Transverse colon (tissue), 4 donors: Measurements from ENCODE around the gene AGPAT4. TPM values are rescaled to one million over a fixed set of nuclear protein-coding genes. Genes with fewer than 3 reads are reported as not detected.

Experiments
- DNase-seq: peaks from one replicate; pipeline ENCODE4 v3.0.0-alpha.2; 2019
- H3K27ac ChIP-seq, 4 donors: fragments of 200-600 bp; sonication (generic); 2 replicates each; pipeline ENCODE4 v1.5.1; 2016 to 2018; ENCODE audit warnings: inconsistent platforms in 4 of 4
- H3K27me3 ChIP-seq: fragments of 200-600 bp; sonication (generic); 2 replicates; pipeline ENCODE4 v1.5.1; 2017; ENCODE audit warnings: inconsistent platforms
- H3K36me3 ChIP-seq, 4 donors: fragments of 200-600 bp; sonication (generic); 2 replicates each; pipeline ENCODE4 v1.5.1; 2017 to 2019; ENCODE audit warnings: inconsistent platforms in 4 of 4
- H3K4me1 ChIP-seq, 4 donors: fragments of 200-600 bp; sonication (generic); 2 replicates each; pipeline ENCODE4 v1.5.1; 2017 to 2020; ENCODE audit warnings: inconsistent platforms in 4 of 4
- H3K4me3 ChIP-seq, 4 donors: fragments of 200-600 bp; sonication (generic); 1 replicate in 1 of 4; 2 replicates in 3 of 4; pipeline versions ENCODE4 v1.5.1 to v1.6.1; 2017 to 2019; ENCODE audit warnings: inconsistent platforms in 4 of 4
- H3K9me3 ChIP-seq, 2 donors: fragments of 200-600 bp; sonication (generic); 2 replicates each; pipeline ENCODE4 v1.5.1; 2017 to 2019; ENCODE audit warnings: inconsistent platforms in 2 of 2
- EP300 ChIP-seq: sonication (generic); formaldehyde crosslinking; IDR thresholded peaks from one replicate; pipeline ENCODE4 v1.6.1; 2017; ENCODE audit warnings: antibody characterized with exemption, low read depth
- POLR2A ChIP-seq: fragments of 450-650 bp; IDR thresholded peaks from one replicate; pipeline ENCODE4 v1.6.1; 2016; ENCODE audit warnings: antibody characterized with exemption, mild to moderate bottlenecking, moderate library complexity
- POLR2AphosphoS5 ChIP-seq, 3 donors: sonication (generic); formaldehyde crosslinking; IDR thresholded peaks; one replicate each; pipeline ENCODE4 v1.6.1; 2016; ENCODE audit warnings: antibody characterized with exemption in 3 of 3
- WGBS, 2 donors: methylation state at CpG; one replicate each; pipeline ENCODE4 v1.1.5; 2018; ENCODE audit warnings: low coverage in 1 of 2; 5-methylcytosine and 5-hydroxymethylcytosine counted together
- in situ Hi-C, 4 donors: fragments of 200-750 bp; cut with MboI; loops; one replicate each; pipeline versions ENCODE4 v1.15.0 to v1.15.1; 2017; ENCODE audit warnings: low sequenced_read_pairs in 3 of 4, low pct_ligation_motif_present in 1 of 4, low pct_unique_long_range_greater_than_20kb in 1 of 4
- intact Hi-C: fragments of 100-400 bp; cut with DNase I; formaldehyde crosslinking; loops from one replicate; pipeline ENCODE4 v1.15.1; 2023; ENCODE audit warnings: low total_unique reads
- total RNA-seq, 4 donors: library from RNA; depleted of rRNA; stranded (reverse); fragments of >200 nt; gene quantifications; one replicate each; pipeline ENCODE4 v1.1.0, GENCODE V29; 2016
- TF ChIP-seq, protein P1 (sequence below), 5 experiments: fragments of 200-600 bp in 3 of 5; fragments of 450-650 bp in 2 of 5; sonication (generic) in 3 of 5; IDR thresholded peaks; 1 replicate in 2 of 5; 2 replicates in 3 of 5; pipeline ENCODE4 v1.5.1; 2016 to 2017; ENCODE audit warnings: antibody characterized with exemption in 5 of 5, inconsistent platforms in 3 of 5, mild to moderate bottlenecking in 2 of 5, moderate library complexity in 1 of 5

Gene AGPAT4
- total RNA-seq, 4 donors from 2014 or later = 2.2 to 6.4 (median 4.4) TPM

DNA sequence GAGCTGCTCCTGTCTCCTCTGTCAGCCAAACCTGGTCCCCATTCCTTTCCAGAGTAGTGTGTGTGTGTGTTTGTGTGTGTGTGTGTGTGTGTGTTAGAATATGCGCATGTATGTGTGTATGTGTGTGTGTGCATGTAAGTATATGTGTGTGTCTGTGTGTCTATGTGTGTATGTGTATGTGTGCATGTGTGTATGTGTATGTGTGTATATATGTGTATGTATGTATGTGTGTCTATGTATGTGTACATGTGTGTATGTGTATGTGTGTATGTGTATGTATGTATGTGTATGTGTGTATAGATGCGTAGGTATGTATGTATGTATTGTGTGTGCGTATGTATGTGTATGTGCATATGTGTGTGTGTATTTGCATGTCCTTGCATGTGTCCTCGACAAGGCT is 79.5 kb downstream of the AGPAT4 start:
- H3K9me3 ChIP-seq = no peaks in the 10 kb centered on the region
- intact Hi-C loops = no loop called here
- 92 to 100% methylated on average over 2 to 4 of the region's 4 CpGs for WGBS, 2 donors

DNA sequence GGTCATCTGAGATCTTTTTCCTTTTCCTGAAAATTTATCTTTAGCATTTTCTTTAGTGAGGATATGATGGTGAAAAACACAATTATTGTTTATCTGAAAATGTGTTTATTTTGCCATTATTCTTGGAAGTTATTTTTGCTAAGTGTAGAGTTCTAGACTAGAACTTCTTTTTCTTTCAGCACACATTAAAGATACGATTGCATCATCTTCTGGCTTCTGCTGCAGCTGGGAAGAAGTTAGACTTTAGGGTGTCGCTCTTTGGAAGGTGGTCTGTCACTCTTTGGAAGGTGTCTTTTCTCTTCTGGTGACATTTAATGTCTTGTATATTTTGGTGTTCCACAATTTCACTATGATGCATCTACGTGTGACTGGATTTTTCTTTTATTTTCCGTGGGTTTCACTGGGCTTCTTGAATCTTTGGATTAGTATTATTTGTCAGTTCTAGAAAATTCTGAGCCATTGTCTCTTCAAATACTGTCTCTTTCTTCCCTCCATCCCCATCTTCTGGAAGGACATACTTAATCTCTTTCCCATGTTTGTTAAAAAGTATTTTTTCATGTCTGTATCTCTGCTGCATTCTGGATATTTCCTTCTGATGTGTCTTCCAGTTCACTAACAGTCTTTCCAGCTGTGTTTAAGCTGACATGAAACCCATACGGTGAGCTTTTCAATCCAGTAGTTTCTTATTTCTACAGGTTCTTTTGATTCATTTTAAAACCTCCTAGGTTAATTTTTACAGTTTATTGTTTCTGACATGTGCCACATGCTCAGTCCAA is 81.0 kb downstream of the AGPAT4 start:
- H3K4me3 ChIP-seq = no peak overlapping the region
- DNase-seq = no peak
- H3K36me3 ChIP-seq = no peaks in the 10 kb centered on the region
- intact Hi-C loops (no loop called here), in situ Hi-C loops (no loop called here)
- TF ChIP-seq EP300 (no peak), POLR2A (no peak), POLR2AphosphoS5 (IDR thresholded peaks at IDR 0.05) (no peak)
- TF ChIP-seq, protein P1, sequence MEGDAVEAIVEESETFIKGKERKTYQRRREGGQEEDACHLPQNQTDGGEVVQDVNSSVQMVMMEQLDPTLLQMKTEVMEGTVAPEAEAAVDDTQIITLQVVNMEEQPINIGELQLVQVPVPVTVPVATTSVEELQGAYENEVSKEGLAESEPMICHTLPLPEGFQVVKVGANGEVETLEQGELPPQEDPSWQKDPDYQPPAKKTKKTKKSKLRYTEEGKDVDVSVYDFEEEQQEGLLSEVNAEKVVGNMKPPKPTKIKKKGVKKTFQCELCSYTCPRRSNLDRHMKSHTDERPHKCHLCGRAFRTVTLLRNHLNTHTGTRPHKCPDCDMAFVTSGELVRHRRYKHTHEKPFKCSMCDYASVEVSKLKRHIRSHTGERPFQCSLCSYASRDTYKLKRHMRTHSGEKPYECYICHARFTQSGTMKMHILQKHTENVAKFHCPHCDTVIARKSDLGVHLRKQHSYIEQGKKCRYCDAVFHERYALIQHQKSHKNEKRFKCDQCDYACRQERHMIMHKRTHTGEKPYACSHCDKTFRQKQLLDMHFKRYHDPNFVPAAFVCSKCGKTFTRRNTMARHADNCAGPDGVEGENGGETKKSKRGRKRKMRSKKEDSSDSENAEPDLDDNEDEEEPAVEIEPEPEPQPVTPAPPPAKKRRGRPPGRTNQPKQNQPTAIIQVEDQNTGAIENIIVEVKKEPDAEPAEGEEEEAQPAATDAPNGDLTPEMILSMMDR (IDR thresholded peaks at IDR 0.05) = no peak
- no peak overlapping the region for H3K27ac ChIP-seq
- H3K27me3 ChIP-seq = no peaks in the 10 kb centered on the region
- WGBS, 2 donors = 85 to 88% methylated on average over 4 to 5 of the region's 5 CpGs
- H3K4me1 ChIP-seq = no peaks in the 10 kb centered on the region
- no peaks in the 10 kb centered on the region for H3K9me3 ChIP-seq

More for the DNA sequence above, 79.5 kb downstream of the AGPAT4 start:
- no peak for DNase-seq
- Histone ChIP-seq H3K27ac (no peak overlapping the region), H3K4me1 (no peaks in the 10 kb centered on the region), H3K4me3 (no peak overlapping the region), H3K36me3 (no peaks in the 10 kb centered on the region), H3K27me3 (no peaks in the 10 kb centered on the region)
- TF ChIP-seq POLR2AphosphoS5 (IDR thresholded peaks at IDR 0.05) = no peak
- no peak for TF ChIP-seq POLR2A
- TF ChIP-seq, protein P1 (IDR thresholded peaks at IDR 0.05) = no peak
- TF ChIP-seq EP300 = no peak
- in situ Hi-C loops = no loop called here

DNA sequence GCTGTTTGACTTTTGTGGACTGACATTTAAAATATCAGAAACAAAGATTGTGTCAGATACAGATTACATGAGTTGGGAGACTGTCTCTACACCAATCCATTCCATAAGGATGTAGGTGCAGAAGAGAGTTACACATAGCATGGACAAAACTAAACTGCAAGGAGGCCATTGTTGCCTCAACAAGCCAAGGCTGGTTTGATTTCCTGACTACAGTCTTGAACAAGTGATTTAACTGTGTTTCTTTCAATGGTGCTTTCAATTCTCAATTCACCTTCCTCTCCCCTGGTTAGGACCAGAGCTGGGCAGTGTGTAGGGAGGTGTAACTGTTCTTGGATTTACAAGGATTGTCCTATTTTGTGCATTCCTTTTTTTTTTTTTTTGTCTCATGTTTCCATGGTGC is 82.2 kb downstream of the AGPAT4 start:
- Histone ChIP-seq H3K4me3 (no peak overlapping the region), H3K27ac (no peak overlapping the region), H3K36me3 (no peaks in the 10 kb centered on the region), H3K9me3 (no peaks in the 10 kb centered on the region), H3K27me3 (no peaks in the 10 kb centered on the region), H3K4me1 (no peaks in the 10 kb centered on the region)
- DNase-seq = no peak
- intact Hi-C loops (no loop called here), in situ Hi-C loops (no loop called here)
- TF ChIP-seq POLR2A (no peak), EP300 (no peak), POLR2AphosphoS5 (IDR thresholded peaks at IDR 0.05) (no peak)
- TF ChIP-seq, protein P1 (IDR thresholded peaks at IDR 0.05) = no peak

DNA sequence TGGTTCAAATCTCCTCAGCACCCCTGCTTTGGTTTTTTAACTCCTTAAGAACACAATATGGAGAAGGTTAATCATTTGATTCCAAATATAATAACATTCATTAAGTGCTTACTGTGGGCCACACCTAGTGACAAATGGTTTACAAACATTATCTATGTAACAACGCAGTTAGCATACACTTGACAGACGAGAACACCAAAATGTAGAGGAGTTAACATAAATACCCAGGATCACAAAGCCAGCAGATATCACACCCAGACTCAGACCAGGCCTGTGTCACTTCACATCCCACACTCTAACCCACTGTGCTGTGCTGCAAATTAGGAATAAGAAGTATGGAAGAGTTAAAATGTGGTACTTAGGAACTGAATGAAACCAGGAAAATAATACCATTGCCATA is 82.9 kb downstream of the AGPAT4 start:
- no peak for TF ChIP-seq POLR2A
- TF ChIP-seq, protein P1 (IDR thresholded peaks at IDR 0.05) = no peak
- TF ChIP-seq EP300 = no peak
- TF ChIP-seq POLR2AphosphoS5 (IDR thresholded peaks at IDR 0.05) = no peak
- H3K27me3 ChIP-seq = no peaks in the 10 kb centered on the region
- 73% methylated on average over 2 of the region's 2 CpGs; no CpG with 5 or more reads in 1 of the 2 donors for WGBS, 2 donors

More for the DNA sequence above, 82.9 kb downstream of the AGPAT4 start:
- Histone ChIP-seq H3K4me1 (no peaks in the 10 kb centered on the region), H3K4me3 (no peak overlapping the region), H3K36me3 (no peaks in the 10 kb centered on the region), H3K9me3 (no peaks in the 10 kb centered on the region), H3K27ac (no peak overlapping the region)
- no peak for DNase-seq
- in situ Hi-C loops = no loop called here
- intact Hi-C loops = no loop called here
